GM19463 (cell line): ENCODE results near the gene PEBP1.

Experiments
- ATAC-seq: cut with Tn5 transposase; IDR thresholded peaks from one replicate; pipeline ENCODE4 v1.9.1; 2021; ENCODE audit warnings: mild to moderate bottlenecking, moderate library complexity; ENCODE audit not compliant: unreplicated experiment

PEBP1 gene

DNA sequence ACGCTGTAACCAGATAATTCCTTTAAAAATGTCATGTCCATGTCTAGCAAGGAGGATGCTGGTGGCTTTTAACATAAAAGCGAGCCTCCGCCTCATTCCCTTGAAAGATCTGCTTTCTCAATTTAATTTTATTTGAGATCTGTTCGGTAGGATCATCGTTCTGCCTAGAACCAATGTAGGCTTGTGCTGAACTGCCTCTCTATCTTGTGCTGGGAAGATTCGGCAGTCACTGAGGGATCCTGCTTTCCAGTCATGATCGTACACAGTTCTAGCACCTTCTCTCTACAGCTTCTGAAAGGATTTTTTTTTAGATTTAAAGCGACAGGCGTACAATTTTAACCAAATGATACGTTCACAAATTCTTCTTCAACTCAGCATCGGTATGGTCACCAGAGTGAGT is 54.3 kb downstream of the PEBP1 start:
- no peak for ATAC-seq

DNA sequence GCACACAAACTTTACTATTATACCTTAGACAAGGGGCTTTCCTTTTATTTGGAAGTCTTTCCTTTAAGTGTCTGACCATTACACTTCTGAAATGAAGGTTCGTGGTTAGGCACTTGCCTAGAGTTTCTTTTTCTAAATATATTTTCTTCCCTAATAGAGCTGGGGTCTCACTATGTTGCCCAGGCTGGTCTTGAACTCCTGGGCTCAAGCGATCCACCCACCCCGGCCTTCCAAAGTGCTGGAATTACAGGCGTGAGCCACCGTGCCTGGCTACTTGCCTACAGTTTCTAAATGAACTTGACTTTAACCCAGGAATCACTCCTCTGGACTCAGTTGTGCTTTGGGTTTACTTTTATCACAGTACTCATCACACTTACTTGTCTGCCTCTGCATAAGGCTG is 57.6 kb downstream of the PEBP1 start:
- ATAC-seq = no peak

DNA sequence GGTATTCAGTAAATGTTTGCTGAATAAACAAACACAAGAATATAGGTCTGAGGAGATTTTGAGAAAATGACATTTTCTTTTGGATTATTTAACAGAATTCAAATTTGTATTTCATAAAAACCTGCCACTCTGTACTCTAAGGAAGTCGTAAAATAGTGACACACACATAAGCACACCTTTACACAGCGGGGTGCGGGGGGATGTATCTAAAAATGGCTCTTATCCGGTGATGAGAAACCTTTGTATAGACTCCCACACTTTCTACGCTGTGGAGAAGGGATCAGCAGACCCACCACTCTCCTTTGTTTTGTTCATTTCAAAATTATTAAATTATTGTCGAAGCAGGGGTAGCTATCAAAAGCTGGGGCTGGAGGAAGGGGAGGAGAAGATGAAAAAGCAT is 58.0 kb downstream of the PEBP1 start:
- ATAC-seq = no peak
